Measurements from ENCODE around the gene ETV4.
A peak's percentile ranks its signal among the peaks of the same experiment; 100 is the strongest.

DNA sequence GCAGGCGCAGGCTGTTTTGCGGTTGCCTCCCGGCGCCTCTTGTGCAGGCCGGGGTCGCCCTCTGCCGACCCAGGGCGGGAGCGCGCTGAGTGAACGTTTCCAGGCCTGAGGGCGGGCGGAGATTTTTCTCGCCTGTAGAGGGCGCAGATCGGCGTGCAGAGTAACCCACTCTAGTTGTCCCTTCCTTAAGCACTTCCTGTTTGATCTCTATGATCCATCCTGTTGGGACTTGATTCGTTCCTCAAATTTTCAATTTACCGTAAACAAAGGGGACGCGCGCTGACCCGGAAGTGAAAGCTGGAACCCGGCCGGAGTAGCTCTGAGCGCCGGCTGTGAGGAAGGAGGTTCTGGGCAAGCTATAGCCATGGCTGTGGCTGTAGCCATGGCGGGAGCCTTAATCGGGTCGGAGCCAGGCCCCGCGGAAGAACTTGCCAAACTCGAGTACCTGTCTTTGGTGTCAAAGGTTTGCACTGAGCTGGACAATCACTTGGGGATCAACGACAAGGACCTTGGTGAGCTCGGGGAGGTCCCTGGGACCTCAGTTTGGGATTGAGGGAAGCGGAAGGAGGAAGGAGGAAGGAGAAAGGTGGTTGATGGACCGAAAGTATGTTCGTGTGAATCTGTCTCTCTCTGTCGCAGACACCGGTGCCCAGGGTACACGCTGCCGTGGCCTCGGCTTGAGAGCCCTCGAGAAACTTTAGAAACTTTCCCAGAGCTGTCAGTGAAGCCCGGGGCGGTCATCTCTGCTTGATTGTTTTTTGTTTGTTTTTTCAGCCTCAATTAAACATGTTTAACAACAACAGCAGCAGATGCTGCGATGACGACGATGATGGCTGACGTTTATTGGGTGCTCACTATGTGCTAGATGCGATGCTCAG lies 62.2 kb downstream of the ETV4 start, which contains the start of gene DHX8:
- TF ChIP-seq, protein P1, sequence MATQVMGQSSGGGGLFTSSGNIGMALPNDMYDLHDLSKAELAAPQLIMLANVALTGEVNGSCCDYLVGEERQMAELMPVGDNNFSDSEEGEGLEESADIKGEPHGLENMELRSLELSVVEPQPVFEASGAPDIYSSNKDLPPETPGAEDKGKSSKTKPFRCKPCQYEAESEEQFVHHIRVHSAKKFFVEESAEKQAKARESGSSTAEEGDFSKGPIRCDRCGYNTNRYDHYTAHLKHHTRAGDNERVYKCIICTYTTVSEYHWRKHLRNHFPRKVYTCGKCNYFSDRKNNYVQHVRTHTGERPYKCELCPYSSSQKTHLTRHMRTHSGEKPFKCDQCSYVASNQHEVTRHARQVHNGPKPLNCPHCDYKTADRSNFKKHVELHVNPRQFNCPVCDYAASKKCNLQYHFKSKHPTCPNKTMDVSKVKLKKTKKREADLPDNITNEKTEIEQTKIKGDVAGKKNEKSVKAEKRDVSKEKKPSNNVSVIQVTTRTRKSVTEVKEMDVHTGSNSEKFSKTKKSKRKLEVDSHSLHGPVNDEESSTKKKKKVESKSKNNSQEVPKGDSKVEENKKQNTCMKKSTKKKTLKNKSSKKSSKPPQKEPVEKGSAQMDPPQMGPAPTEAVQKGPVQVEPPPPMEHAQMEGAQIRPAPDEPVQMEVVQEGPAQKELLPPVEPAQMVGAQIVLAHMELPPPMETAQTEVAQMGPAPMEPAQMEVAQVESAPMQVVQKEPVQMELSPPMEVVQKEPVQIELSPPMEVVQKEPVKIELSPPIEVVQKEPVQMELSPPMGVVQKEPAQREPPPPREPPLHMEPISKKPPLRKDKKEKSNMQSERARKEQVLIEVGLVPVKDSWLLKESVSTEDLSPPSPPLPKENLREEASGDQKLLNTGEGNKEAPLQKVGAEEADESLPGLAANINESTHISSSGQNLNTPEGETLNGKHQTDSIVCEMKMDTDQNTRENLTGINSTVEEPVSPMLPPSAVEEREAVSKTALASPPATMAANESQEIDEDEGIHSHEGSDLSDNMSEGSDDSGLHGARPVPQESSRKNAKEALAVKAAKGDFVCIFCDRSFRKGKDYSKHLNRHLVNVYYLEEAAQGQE (IDR thresholded peaks at IDR 0.05; ENCODE audit: borderline replicate concordance), result peak; percentile 77
- peak; percentile 100 for TF ChIP-seq CTCF (IDR thresholded peaks at IDR 0.05; ENCODE audit: poor library complexity, severe bottlenecking)
- TF ChIP-seq POLR2AphosphoS5 (IDR thresholded peaks at IDR 0.05), result peak; percentile 94
- peak; percentile 100 for TF ChIP-seq RAD21 (conservative IDR thresholded peaks at IDR 0.05)

Data from neural cell (in vitro differentiated cells).